Epithelial cell of proximal tubule (primary cell): ENCODE results near the gene CCNH. TPM values are rescaled to one million over a fixed set of nuclear protein-coding genes. Genes with fewer than 3 reads are reported as not detected.

Experiments used
- DNase-seq: peaks from one replicate; pipeline ENCODE4 v3.0.0-alpha.2; 2011; ENCODE audit warnings: low read depth
- H3K4me3 ChIP-seq: 2 replicates; pipeline ENCODE4 v1.5.1; 2011; ENCODE audit warnings: low read depth, mild to moderate bottlenecking, low read length
- total RNA-seq: library from RNA; depleted of rRNA; stranded (reverse); fragments of >200 nt; gene quantifications from 2 replicates; pipeline ENCODE4 v1.2.3, GENCODE V29; 2015
- TF ChIP-seq, protein P1 (sequence below): conservative IDR thresholded peaks from 2 replicates; pipeline ENCODE4 v1.5.1; 2012; ENCODE audit warnings: low read depth, mild to moderate bottlenecking, low read length

The CCNH gene
- total RNA-seq, 1 donor from 2014 or later = 61.7 TPM

DNA sequence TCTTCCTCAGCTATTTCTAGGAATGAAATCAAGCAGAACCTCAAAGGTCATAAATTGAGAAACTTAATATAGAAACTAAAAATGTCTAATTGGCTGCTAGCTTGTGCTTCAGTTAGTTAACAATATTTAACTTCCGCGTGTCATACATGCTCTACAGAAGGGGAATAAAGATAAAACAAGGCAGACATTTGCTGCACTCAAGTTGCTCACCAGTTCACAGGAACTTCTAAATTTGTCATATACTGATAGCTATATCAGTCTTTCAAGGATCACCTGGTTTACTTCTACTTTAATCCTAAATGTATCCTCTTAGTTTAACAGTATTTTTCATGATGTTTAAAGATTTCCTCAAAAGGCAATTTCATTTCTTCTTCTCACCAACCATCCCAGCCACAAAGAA lies 8.4 kb downstream of the CCNH start:
- DNase-seq = no peak
- no peak overlapping the region for H3K4me3 ChIP-seq
- TF ChIP-seq, protein P1, sequence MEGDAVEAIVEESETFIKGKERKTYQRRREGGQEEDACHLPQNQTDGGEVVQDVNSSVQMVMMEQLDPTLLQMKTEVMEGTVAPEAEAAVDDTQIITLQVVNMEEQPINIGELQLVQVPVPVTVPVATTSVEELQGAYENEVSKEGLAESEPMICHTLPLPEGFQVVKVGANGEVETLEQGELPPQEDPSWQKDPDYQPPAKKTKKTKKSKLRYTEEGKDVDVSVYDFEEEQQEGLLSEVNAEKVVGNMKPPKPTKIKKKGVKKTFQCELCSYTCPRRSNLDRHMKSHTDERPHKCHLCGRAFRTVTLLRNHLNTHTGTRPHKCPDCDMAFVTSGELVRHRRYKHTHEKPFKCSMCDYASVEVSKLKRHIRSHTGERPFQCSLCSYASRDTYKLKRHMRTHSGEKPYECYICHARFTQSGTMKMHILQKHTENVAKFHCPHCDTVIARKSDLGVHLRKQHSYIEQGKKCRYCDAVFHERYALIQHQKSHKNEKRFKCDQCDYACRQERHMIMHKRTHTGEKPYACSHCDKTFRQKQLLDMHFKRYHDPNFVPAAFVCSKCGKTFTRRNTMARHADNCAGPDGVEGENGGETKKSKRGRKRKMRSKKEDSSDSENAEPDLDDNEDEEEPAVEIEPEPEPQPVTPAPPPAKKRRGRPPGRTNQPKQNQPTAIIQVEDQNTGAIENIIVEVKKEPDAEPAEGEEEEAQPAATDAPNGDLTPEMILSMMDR = no peak

DNA sequence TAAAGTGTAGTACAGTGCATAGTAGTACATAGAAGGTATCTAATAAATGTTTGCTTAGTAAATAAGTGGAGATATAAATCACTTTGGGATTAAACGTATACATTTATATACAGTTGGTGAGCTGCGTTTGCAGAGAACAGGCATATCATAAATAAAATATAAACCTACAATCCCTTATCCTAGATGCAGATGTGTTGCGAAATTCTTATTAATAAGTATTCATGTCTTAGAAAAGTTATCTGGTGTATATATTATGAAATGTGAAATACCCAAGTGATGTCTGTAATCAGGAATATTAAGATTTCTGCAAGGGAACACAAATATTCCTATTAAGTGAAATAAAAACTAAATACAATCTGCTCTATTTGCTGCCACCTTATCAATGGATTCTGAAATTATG lies 8.8 kb downstream of the CCNH start:
- no peak for DNase-seq
- TF ChIP-seq, protein P1 = no peak
- H3K4me3 ChIP-seq = no peak overlapping the region

DNA sequence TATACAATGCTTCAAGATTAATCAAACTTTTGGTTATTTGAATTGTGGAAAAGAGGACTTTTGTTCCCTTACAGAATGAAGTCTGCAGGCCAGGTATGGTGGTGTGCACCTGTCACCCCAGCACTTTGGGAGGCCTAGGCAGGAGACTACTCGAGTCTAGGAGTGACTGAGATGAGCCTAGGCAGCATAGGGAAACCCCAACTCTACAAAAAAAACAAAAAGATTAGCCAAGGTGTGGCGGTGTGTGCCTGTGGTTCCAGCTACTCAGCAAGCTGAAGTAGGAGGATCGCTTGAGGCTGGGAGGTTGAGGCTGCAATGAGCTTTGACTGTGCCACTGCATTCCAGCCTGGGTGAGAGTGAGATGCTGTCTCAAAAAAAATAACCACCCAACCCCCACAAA lies 9.3 kb downstream of the CCNH start:
- no peak for DNase-seq
- TF ChIP-seq, protein P1 = no peak
- no peak overlapping the region for H3K4me3 ChIP-seq

DNA sequence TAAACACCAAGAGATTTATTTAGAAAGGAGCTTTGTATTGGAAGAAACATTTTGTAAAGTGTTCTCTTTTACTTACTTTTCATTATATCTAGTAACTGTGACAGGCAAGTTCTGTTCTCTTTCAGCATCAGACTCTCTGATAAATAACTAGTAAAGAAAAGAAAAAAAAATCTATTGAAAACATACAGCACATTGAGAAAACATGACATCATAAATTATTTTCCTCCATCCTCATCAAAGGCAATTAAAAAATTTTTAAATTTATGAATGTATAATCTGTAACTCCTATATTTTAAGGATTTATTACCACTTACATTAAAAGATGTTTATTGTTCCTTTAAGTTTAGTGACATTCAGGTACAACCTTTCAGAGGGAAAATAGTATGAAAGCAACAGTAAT lies 11.1 kb downstream of the CCNH start:
- no peak overlapping the region for H3K4me3 ChIP-seq
- DNase-seq = no peak
- TF ChIP-seq, protein P1 = no peak

DNA sequence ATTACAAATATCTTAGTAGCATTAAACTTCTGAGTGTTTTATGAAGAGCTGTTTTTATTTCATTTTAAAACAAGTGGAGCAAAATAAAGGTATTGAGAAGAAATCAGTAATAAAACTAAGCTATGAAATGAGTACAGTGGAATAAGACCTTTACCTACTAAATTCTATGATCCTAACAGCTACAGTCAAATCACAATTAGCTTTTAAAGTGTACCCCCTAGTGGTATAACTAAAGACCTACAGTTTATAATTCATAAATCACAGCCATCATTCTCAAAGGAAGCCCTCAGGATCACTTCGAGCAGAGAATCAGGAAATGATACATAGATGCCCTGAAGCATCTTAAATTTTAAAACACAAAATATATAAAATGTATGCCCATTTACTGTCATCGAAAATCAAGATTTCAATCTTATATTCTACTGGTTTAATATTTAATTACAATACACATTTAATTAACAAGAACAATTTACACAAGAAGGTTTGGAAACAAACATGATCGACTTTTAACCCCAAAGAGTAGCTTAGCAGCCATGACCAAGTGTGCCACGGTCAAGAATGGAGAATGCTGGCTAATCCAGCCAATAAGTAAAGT lies 12.3 kb downstream of the CCNH start:
- no peak overlapping the region for H3K4me3 ChIP-seq
- DNase-seq = no peak
- TF ChIP-seq, protein P1 = peak; percentile 61

DNA sequence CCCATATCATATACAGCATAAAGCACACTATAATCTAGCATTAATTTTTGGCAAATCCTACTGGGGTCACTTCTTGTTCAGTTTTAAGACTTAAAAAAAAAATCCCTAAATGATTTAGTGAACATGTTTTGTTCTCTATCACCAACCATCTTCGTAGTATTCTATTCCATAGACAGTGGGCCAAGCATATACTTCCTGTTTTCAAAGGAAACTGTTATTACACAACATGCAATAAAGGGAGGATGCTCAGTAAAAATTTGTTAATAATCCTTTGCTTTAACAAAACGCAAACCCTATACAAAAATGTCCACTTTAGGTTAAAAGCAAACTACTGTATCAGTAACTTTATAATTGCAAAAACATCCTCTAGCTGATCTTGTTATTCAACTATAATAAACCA lies 13.0 kb downstream of the CCNH start:
- DNase-seq = no peak
- H3K4me3 ChIP-seq = no peak overlapping the region
- TF ChIP-seq, protein P1 = no peak

DNA sequence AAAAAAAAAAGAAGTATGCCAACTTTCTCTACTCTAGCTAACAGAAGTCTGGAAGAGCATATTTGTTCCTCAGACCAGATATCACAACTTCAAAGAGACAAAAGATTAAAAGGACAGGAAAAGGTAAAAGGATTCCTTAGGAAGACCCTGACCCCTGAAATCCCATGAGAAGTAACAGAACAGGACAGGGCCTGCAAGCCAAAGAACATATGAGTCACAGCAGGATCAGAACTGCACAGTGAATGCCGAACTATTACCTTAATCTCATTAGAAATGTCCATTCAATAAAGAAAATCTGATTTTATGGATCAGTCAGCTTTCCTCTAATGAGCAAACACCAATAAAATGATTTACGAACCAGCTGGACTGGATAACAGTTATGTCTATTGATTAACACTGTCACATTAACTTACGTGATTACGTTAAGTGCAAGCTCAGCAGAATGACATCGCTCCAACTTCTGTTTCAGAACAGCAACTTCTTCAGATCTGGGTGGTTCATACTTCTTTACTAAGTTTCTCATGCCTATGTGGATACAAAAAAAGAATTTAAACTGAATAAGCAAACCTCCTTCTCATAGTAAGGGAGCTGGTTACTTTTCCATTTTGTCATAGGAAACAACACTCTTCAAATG lies 13.6 kb downstream of the CCNH start:
- no peak for DNase-seq
- TF ChIP-seq, protein P1 = no peak
- H3K4me3 ChIP-seq = no peak overlapping the region
